ENCODE data around the gene SLC24A3. TPM values are rescaled to one million over a fixed set of nuclear protein-coding genes. Genes with fewer than 3 reads are reported as not detected.

The SLC24A3 gene
- total RNA-seq, 1 donor from 2014 or later: 0.10 TPM

GRCh38 chr20:19256085-19256484, 43.6 kb downstream of the SLC24A3 start:
- no peak overlapping the region for H3K27ac Mint-ChIP-seq (ENCODE audit: unreplicated experiment)
- TF ChIP-seq CTCF (IDR thresholded peaks at IDR 0.05): no peak
- H3K27me3 Mint-ChIP-seq (ENCODE audit: low read depth): no peaks in the 10 kb centered on the region
- no peaks in the 10 kb centered on the region for H3K4me1 Mint-ChIP-seq (ENCODE audit: low read depth)
- no peak for DNase-seq (ENCODE audit: low spot score)
- no peak overlapping the region for H3K4me3 Mint-ChIP-seq (ENCODE audit: unreplicated experiment)
- no peaks in the 10 kb centered on the region for H3K36me3 Mint-ChIP-seq (ENCODE audit: low read depth)
- no peaks in the 10 kb centered on the region for H3K9me3 Mint-ChIP-seq (ENCODE audit: low read depth)

DNA sequence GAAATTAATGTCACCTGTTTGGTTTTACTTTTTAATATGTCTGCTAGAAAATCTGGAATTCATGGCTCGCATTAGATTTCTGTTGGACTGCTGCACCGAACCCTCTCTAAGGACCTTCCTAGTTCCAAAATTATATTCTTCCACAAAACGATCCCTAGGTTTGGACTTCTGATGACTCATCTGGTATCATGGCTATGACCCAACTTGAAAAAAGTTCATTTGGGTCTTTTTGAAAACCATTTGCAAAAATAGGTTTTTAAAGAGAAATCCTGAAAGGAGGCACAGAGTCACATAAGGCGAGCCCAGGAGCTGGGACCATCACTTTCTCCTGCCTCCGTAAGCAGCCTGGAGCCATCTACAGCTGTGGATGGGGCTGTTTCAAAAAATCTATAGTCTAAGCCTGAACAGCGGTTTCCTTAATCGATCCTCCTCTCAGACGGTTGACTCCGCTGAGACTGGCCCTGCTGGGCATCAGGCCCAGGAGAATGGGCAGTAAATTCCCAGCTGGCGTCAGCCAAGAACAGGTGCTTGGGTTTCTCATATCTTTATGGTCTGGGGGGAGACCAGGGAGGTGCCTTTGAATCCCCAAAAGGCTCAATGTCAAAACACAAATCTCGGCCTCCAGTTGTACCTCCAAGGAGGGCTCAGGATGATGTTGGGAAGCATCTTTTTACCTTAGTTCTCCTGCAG, 44.6 kb downstream of the SLC24A3 start:
- no peak overlapping the region for H3K27ac Mint-ChIP-seq (ENCODE audit: unreplicated experiment)
- no peaks in the 10 kb centered on the region for H3K9me3 Mint-ChIP-seq (ENCODE audit: low read depth)
- TF ChIP-seq CTCF (IDR thresholded peaks at IDR 0.05): no peak
- no peak overlapping the region for H3K4me3 Mint-ChIP-seq (ENCODE audit: unreplicated experiment)
- DNase-seq (ENCODE audit: low spot score): no peak
- H3K27me3 Mint-ChIP-seq (ENCODE audit: low read depth): no peaks in the 10 kb centered on the region
- no peaks in the 10 kb centered on the region for H3K4me1 Mint-ChIP-seq (ENCODE audit: low read depth)
- no peaks in the 10 kb centered on the region for H3K36me3 Mint-ChIP-seq (ENCODE audit: low read depth)

- Mint-ChIP-seq H3K9me3 (ENCODE audit: low read depth) (no peaks in the 10 kb centered on the region), H3K4me3 (ENCODE audit: unreplicated experiment) (no peak overlapping the region), H3K27me3 (ENCODE audit: low read depth) (no peaks in the 10 kb centered on the region), H3K36me3 (ENCODE audit: low read depth) (no peaks in the 10 kb centered on the region), H3K4me1 (ENCODE audit: low read depth) (no peaks in the 10 kb centered on the region), H3K27ac (ENCODE audit: unreplicated experiment) (no peak overlapping the region)
- no peak for DNase-seq (ENCODE audit: low spot score)
- no peak for TF ChIP-seq CTCF (IDR thresholded peaks at IDR 0.05)
Observed at GRCh38 chr20:19257865-19258264, 45.4 kb downstream of the SLC24A3 start.

GRCh38 chr20:19259141-19259591, 46.7 kb downstream of the SLC24A3 start:
- Mint-ChIP-seq H3K4me3 (ENCODE audit: unreplicated experiment) (no peak overlapping the region), H3K9me3 (ENCODE audit: low read depth) (no peaks in the 10 kb centered on the region), H3K36me3 (ENCODE audit: low read depth) (no peaks in the 10 kb centered on the region), H3K4me1 (ENCODE audit: low read depth) (no peaks in the 10 kb centered on the region), H3K27me3 (ENCODE audit: low read depth) (peaks cover 2% of the 10 kb centered on the region), H3K27ac (ENCODE audit: unreplicated experiment) (no peak overlapping the region)
- no peak for TF ChIP-seq CTCF (IDR thresholded peaks at IDR 0.05)
- no peak for DNase-seq (ENCODE audit: low spot score)

DNA sequence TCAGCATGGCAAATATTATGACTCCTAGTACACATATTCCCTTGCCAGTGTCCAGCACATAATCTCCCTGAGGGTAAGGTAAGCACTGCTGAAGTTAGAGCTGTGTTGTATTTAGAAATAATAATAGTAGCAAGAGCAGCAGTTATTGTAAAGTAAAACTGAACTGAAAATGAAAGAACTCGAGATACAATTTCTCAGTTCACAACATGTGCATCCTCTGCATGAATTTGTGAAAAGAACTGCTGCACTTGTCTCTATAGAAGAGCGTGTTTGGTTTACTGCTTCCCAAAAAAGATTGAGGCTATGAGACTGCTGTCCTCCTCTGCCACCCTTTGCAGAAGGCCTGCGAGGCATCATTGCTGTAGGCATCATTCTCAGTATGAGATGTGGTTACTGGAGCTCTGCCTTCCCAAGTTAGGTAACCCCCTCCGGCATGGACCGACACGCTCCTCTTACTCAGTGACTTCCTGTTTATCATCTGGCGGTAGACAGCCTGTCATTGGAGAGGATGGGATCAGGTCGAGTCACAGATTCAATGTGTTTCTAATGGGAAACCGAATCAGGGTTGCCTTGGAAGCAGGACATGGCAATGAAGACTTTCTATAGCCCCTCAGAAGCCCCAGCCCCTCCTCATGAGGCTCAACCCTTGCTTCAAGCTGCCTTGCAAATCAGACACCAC, 48.1 kb downstream of the SLC24A3 start:
- no peak overlapping the region for H3K4me3 Mint-ChIP-seq (ENCODE audit: unreplicated experiment)
- no peak for DNase-seq (ENCODE audit: low spot score)
- TF ChIP-seq CTCF (IDR thresholded peaks at IDR 0.05): no peak
- H3K4me1 Mint-ChIP-seq (ENCODE audit: low read depth): no peaks in the 10 kb centered on the region
- H3K9me3 Mint-ChIP-seq (ENCODE audit: low read depth): no peaks in the 10 kb centered on the region
- H3K36me3 Mint-ChIP-seq (ENCODE audit: low read depth): no peaks in the 10 kb centered on the region
- H3K27ac Mint-ChIP-seq (ENCODE audit: unreplicated experiment): no peak overlapping the region
- H3K27me3 Mint-ChIP-seq (ENCODE audit: low read depth): peaks cover 2% of the 10 kb centered on the region

Measured in chondrocyte (in vitro differentiated cells).